GM12864 (cell line): ENCODE data around the gene SLC16A12.

ENCODE experiments used
- DNase-seq: peaks from one replicate; pipeline ENCODE4 v3.0.0-alpha.2; 2011; ENCODE audit warnings: low read depth
- H3K4me3 ChIP-seq: 2 replicates; pipeline ENCODE4 v1.5.1; 2011; ENCODE audit warnings: mild to moderate bottlenecking, low read depth, low read length, control low read depth
- CTCF ChIP-seq: IDR thresholded peaks from 2 replicates; pipeline ENCODE4 v1.5.1; 2011; ENCODE audit warnings: low read depth, mild to moderate bottlenecking, moderate library complexity, low read length, control low read depth, inconsistent platforms; ENCODE audit errors: missing control alignments

Gene SLC16A12

DNA sequence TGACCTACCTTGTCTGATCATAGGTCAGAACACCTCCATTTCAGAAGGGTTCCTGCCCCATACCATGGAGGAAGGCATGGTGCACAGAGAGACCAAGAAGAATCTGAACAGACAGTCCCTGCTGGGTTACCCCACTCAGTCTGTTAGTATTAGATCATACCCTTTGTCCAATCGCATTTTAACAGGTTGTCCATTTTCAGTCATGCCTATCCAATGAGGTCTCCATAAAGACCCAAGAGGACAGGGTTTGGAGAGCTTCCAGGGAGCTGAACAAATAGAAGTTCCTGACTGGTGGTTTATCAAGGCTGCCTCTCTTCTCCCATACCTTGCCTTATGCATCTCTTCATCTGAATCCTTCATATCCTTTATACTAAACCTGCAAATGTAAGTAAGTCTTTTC, 21.2 kb upstream of the SLC16A12 start:
- H3K4me3 ChIP-seq: no peak overlapping the region
- DNase-seq: no peak
- TF ChIP-seq CTCF: no peak

- no peak overlapping the region for H3K4me3 ChIP-seq
- no peak for DNase-seq
- peak; percentile 2 for TF ChIP-seq CTCF
These were observed 20.5 kb upstream of the SLC16A12 start for GRCh38 chr10:89555688-89556445.

- DNase-seq: no peak
- no peak overlapping the region for H3K4me3 ChIP-seq
- TF ChIP-seq CTCF: no peak
These were observed 19.0 kb upstream of the SLC16A12 start for GRCh38 chr10:89554433-89554832.

DNA sequence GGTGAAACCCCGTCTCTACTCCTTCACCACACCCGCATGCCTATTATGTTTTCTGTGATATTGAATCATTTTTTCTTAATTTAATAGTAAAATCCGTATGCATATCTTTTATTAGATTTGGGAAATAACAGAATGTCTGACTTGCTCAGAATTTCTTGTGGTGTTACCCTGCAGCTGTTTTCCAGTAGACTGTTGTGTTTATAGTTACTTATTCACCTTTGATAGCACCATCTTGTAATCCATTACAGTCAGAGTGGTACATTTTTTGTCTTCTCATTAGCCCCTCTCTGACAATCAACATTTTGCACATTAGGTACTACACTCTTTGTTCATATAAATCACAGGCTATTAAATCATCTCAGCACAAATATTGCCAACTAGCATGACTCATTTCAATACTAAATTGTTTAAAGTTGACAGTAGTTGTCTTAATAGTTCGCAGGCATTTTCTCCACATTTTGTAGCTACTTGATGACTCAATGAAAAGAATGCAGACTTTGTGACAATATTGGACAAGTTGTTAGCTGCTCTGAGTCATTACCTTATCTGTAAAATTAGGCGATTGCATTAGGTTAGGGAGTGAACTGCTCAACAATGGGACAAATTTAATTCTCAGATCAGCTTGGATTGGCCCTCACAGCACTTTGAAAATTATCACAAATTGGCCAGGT, 17.8 kb upstream of the SLC16A12 start:
- no peak for DNase-seq
- H3K4me3 ChIP-seq: no peak overlapping the region
- no peak for TF ChIP-seq CTCF

- no peak for TF ChIP-seq CTCF
- no peak for DNase-seq
These were observed 16.8 kb upstream of the SLC16A12 start for GRCh38 chr10:89552213-89552612.

GRCh38 chr10:89550509-89550908, 15.1 kb upstream of the SLC16A12 start:
- no peak for TF ChIP-seq CTCF
- H3K4me3 ChIP-seq: no peak overlapping the region
- no peak for DNase-seq

More at GRCh38 chr10:89552213-89552612, 16.8 kb upstream of the SLC16A12 start:
- H3K4me3 ChIP-seq: no peak overlapping the region

DNA sequence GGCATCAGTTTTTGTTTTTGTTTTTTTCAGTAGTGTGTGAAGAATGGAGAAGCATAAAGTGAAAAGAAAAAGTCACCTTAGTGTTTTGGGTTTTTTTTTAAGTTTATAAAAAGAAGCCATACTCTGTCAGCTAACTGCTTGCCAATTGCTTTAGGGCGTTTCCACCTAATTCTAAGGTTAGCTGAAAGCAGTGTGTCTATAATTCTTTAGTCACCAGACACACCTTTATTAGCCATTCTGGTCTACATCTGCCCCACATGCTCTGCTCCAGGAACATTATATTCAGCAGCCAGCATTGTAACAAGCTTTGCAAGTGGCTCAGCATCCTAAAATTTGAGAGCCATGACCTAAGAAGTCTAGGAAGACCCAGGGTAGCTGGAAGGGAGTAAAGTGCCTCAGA, 14.1 kb upstream of the SLC16A12 start:
- no peak overlapping the region for H3K4me3 ChIP-seq
- TF ChIP-seq CTCF: no peak
- DNase-seq: no peak
